Activated CD8-positive, alpha-beta memory T cell treated with anti-CD3 and anti-CD28 coated beads, Interleukin-2, amount 50 U/mL, for 48 hours (primary cell): ENCODE results near the gene MAGI3.
"Not testable (repeated sequence)": the region's sequence is repeated elsewhere in the genome, so short reads cannot be mapped to it uniquely, and the experiment has no call there.

Source experiments
- DNase-seq: peaks from one replicate; pipeline ENCODE4 v3.0.0-alpha.2; 2020

MAGI3 gene

GRCh38 chr1:113592230-113592629 lies 201.9 kb downstream of the MAGI3 start:
- DNase-seq = no peak

GRCh38 chr1:113593550-113594297 lies 203.4 kb downstream of the MAGI3 start:
- no peak for DNase-seq

GRCh38 chr1:113604466-113604865 lies 214.2 kb downstream of the MAGI3 start:
- not testable (repeated sequence) for DNase-seq

GRCh38 chr1:113605146-113605545 lies 214.8 kb downstream of the MAGI3 start:
- DNase-seq = no peak

- no peak for DNase-seq
Observed at GRCh38 chr1:113608399-113608798, 218.1 kb downstream of the MAGI3 start.

GRCh38 chr1:113610372-113610771 lies 220.1 kb downstream of the MAGI3 start:
- no peak for DNase-seq

GRCh38 chr1:113615425-113615824 lies 225.1 kb downstream of the MAGI3 start:
- DNase-seq = no peak

GRCh38 chr1:113616156-113616555 lies 225.8 kb downstream of the MAGI3 start:
- DNase-seq = no peak

GRCh38 chr1:113617438-113618141 lies 227.3 kb downstream of the MAGI3 start:
- DNase-seq = no peak

GRCh38 chr1:113628997-113629396 lies 238.7 kb downstream of the MAGI3 start:
- DNase-seq = no peak

- no peak for DNase-seq
Observed at GRCh38 chr1:113630340-113631327, 240.3 kb downstream of the MAGI3 start.

- DNase-seq = no peak
Observed at GRCh38 chr1:113641396-113641795, 251.1 kb downstream of the MAGI3 start.

GRCh38 chr1:113647164-113647563 lies 256.8 kb downstream of the MAGI3 start:
- no peak for DNase-seq

GRCh38 chr1:113648478-113648877 lies 258.2 kb downstream of the MAGI3 start:
- no peak for DNase-seq

- DNase-seq = no peak
Observed at GRCh38 chr1:113652771-113653170, 262.5 kb downstream of the MAGI3 start.

GRCh38 chr1:113653741-113654140 lies 263.4 kb downstream of the MAGI3 start:
- no peak for DNase-seq

- no peak for DNase-seq
Observed at GRCh38 chr1:113654883-113655282, 264.6 kb downstream of the MAGI3 start.

- DNase-seq = no peak
Observed at GRCh38 chr1:113657126-113657525, 266.8 kb downstream of the MAGI3 start.

GRCh38 chr1:113657556-113658063 lies 267.3 kb downstream of the MAGI3 start:
- no peak for DNase-seq

GRCh38 chr1:113659035-113659434 lies 268.7 kb downstream of the MAGI3 start:
- DNase-seq = no peak

- no peak for DNase-seq
Observed at GRCh38 chr1:113659556-113659955, 269.2 kb downstream of the MAGI3 start.

GRCh38 chr1:113660088-113660487 lies 269.8 kb downstream of the MAGI3 start:
- no peak for DNase-seq

GRCh38 chr1:113662101-113662500 lies 271.8 kb downstream of the MAGI3 start:
- no peak for DNase-seq
